ENCODE results near the gene ALK.

The ALK gene

GRCh38 chr2:29607038-29607420, 314.4 kb downstream of the ALK start:
- DNase-seq = no peak
- TF ChIP-seq, protein P1, sequence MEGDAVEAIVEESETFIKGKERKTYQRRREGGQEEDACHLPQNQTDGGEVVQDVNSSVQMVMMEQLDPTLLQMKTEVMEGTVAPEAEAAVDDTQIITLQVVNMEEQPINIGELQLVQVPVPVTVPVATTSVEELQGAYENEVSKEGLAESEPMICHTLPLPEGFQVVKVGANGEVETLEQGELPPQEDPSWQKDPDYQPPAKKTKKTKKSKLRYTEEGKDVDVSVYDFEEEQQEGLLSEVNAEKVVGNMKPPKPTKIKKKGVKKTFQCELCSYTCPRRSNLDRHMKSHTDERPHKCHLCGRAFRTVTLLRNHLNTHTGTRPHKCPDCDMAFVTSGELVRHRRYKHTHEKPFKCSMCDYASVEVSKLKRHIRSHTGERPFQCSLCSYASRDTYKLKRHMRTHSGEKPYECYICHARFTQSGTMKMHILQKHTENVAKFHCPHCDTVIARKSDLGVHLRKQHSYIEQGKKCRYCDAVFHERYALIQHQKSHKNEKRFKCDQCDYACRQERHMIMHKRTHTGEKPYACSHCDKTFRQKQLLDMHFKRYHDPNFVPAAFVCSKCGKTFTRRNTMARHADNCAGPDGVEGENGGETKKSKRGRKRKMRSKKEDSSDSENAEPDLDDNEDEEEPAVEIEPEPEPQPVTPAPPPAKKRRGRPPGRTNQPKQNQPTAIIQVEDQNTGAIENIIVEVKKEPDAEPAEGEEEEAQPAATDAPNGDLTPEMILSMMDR (IDR thresholded peaks at IDR 0.05) = no peak
- no peaks in the 10 kb centered on the region for H3K36me3 ChIP-seq
- H3K4me1 ChIP-seq = peaks cover 0 to 16% (median 0%) of the 10 kb centered on the region in 4 donors
- H3K27ac ChIP-seq = no peak overlapping the region
- intact Hi-C loops (cut with DNase I; ENCODE audit: low total_unique reads) = no loop called here
- H3K9me3 ChIP-seq = no peaks in the 10 kb centered on the region
- H3K4me3 ChIP-seq = no peak overlapping the region
- H3K27me3 ChIP-seq = no peaks in the 10 kb centered on the region

- H3K4me3 ChIP-seq = no peak overlapping the region
- intact Hi-C loops (cut with DNase I; ENCODE audit: low total_unique reads) = no loop called here
- no peaks in the 10 kb centered on the region for H3K27me3 ChIP-seq
- peaks cover 0 to 16% (median 0%) of the 10 kb centered on the region in 4 donors for H3K4me1 ChIP-seq
- no peaks in the 10 kb centered on the region for H3K9me3 ChIP-seq
- DNase-seq = no peak
- TF ChIP-seq, protein P1 (IDR thresholded peaks at IDR 0.05) = no peak
- no peaks in the 10 kb centered on the region for H3K36me3 ChIP-seq
- H3K27ac ChIP-seq = no peak overlapping the region
Observed at GRCh38 chr2:29606104-29607037, 315.0 kb downstream of the ALK start.

DNA sequence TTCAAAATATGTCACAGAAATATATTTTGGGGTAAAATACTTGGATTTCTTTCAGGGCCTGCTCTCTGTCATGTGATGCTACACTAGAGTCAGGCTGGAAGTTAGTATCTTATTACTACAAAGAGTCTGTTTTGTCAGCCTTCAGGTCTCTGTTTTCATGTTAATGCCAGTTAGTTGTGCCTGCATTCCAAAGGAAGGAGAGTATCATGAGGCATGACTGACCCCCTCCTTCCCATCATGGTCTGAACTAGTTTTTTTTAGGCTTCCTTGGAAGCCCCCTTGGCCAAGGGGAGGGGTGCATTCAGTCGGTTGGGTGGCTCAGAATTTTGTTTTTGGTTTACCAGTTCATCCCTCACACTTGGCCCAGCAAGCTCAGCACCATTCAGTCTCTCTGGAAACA, 318.0 kb downstream of the ALK start:
- TF ChIP-seq, protein P1 (IDR thresholded peaks at IDR 0.05) = no peak
- H3K4me1 ChIP-seq = peaks cover 0 to 16% (median 0%) of the 10 kb centered on the region in 4 donors
- H3K27me3 ChIP-seq = no peaks in the 10 kb centered on the region
- intact Hi-C loops (cut with DNase I; ENCODE audit: low total_unique reads) = no loop called here
- no peaks in the 10 kb centered on the region for H3K36me3 ChIP-seq
- no peak overlapping the region for H3K4me3 ChIP-seq
- no peak for DNase-seq
- H3K27ac ChIP-seq = no peak overlapping the region
- no peaks in the 10 kb centered on the region for H3K9me3 ChIP-seq

- H3K36me3 ChIP-seq = no peaks in the 10 kb centered on the region
- peaks cover 0 to 15% (median 0%) of the 10 kb centered on the region in 4 donors for H3K4me1 ChIP-seq
- no peak for DNase-seq
- no peak overlapping the region for H3K27ac ChIP-seq
- TF ChIP-seq, protein P1 (IDR thresholded peaks at IDR 0.05) = no peak
- intact Hi-C loops (cut with DNase I; ENCODE audit: low total_unique reads) = no loop called here
- H3K9me3 ChIP-seq = no peaks in the 10 kb centered on the region
- no peaks in the 10 kb centered on the region for H3K27me3 ChIP-seq
- no peak overlapping the region for H3K4me3 ChIP-seq
Observed at GRCh38 chr2:29601872-29602271, 319.5 kb downstream of the ALK start.

DNA sequence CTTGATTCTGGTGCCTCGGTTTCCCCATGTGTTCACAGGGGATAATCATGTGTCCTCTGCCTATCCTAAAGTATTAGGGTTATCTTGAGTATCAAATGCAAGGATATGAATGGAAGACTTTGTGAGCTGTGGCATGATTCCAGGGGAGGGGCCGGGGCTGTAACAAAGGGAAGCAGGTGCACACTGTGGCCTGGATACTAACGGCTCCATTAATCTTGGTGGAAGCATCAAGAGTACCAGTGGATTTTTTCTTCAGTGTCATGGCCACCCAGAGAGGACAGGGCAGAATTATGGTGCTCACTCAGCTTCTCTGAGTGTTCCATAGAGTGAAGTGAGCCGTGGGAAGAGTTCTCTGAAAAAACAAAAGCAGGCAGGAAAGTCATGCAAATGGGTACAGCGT, 320.1 kb downstream of the ALK start:
- no peak overlapping the region for H3K27ac ChIP-seq
- no peaks in the 10 kb centered on the region for H3K27me3 ChIP-seq
- TF ChIP-seq, protein P1 (IDR thresholded peaks at IDR 0.05) = no peak
- peaks cover 0 to 10% (median 0%) of the 10 kb centered on the region in 4 donors for H3K4me1 ChIP-seq
- no peak overlapping the region for H3K4me3 ChIP-seq
- no peaks in the 10 kb centered on the region for H3K36me3 ChIP-seq
- no peaks in the 10 kb centered on the region for H3K9me3 ChIP-seq
- intact Hi-C loops (cut with DNase I; ENCODE audit: low total_unique reads) = no loop called here
- DNase-seq = no peak

Data from tibial artery (tissue), 4 donors.